Urinary bladder (tissue), 4 donors: ENCODE measurements around the gene TUBGCP6. TPM values are rescaled to one million over a fixed set of nuclear protein-coding genes. Genes with fewer than 3 reads are reported as not detected.

Experiments
- DNase-seq: peaks from one replicate; pipeline ENCODE4 v3.0.0-alpha.2; 2015; ENCODE audit errors: extremely low spot score
- H3K27ac ChIP-seq: one replicate; pipeline ENCODE4 v1.5.1; 2013; ENCODE audit warnings: low read depth, mild to moderate bottlenecking, moderate library complexity
- H3K36me3 ChIP-seq: one replicate; pipeline ENCODE4 v1.6.1; 2013; ENCODE audit warnings: mild to moderate bottlenecking, moderate library complexity; ENCODE audit not compliant: insufficient read depth
- H3K4me1 ChIP-seq: one replicate; pipeline ENCODE4 v1.6.1; 2013; ENCODE audit warnings: mild to moderate bottlenecking, moderate library complexity; ENCODE audit not compliant: insufficient read depth
- H3K4me3 ChIP-seq: one replicate; pipeline ENCODE4 v1.5.1; 2013; ENCODE audit warnings: low read depth, low read length
- WGBS: extraction: QIAGEN DNeasy Blood & Tissue Kit; methylation state at CpG from one replicate; pipeline ENCODE4 v1.1.7; 2013; 5-methylcytosine and 5-hydroxymethylcytosine counted together
- polyA plus RNA-seq: library from polyadenylated mRNA; stranded (reverse); fragments of 200-250 nt; gene quantifications from one replicate; pipeline ENCODE4 v1.2.3, GENCODE V29; 2013
- total RNA-seq: library from RNA; depleted of rRNA; stranded (reverse); fragments of >200 nt; gene quantifications from one replicate; pipeline ENCODE4 v1.2.3, GENCODE V29; 2014
- donor health status: healthy with polysubstance abuse.
- donor health status: healthy.

TUBGCP6 gene
- total and polyA plus RNA-seq, 2 donors, result 23.1 to 31.5 TPM

DNA sequence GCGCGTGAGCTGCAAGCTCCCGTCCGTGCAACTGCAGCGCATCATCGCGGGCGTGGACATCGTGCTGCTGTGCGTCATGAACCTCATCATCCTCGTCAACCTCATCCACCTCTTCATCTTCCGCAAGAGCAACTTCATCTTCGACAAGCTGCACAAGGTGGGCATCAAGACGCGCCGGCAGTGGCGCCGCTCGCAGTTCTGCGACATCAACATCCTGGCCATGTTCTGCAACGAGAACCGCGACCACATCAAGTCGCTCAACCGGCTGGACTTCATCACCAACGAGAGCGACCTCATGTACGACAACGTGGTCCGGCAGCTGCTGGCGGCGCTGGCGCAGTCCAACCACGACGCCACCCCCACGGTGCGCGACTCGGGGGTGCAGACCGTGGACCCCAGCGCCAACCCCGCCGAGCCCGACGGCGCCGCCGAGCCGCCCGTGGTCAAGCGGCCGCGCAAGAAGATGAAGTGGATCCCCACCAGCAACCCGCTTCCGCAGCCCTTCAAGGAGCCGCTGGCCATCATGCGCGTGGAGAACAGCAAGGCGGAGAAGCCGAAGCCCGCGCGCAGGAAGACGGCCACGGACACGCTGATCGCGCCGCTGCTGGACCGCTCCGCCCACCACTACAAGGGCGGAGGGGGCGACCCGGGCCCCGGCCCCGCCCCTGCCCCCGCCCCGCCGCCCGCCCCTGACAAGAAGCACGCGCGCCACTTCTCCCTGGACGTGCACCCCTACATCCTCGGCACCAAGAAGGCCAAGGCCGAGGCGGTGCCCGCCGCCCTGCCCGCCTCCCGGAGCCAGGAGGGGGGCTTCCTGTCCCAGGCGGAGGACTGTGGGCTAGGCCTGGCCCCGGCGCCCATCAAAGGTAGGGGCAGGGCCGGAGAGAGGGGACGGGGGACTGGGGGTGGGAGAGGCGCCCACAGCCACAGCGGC is 67.0 kb downstream of the TUBGCP6 start:
- no peak overlapping the region for H3K4me3 ChIP-seq
- DNase-seq, result no peak
- WGBS, result 70% methylated on average over 98 of the region's 98 CpGs
- no peaks in the 10 kb centered on the region for H3K4me1 ChIP-seq
- H3K27ac ChIP-seq, result no peak overlapping the region
- H3K36me3 ChIP-seq, result no peaks in the 10 kb centered on the region

DNA sequence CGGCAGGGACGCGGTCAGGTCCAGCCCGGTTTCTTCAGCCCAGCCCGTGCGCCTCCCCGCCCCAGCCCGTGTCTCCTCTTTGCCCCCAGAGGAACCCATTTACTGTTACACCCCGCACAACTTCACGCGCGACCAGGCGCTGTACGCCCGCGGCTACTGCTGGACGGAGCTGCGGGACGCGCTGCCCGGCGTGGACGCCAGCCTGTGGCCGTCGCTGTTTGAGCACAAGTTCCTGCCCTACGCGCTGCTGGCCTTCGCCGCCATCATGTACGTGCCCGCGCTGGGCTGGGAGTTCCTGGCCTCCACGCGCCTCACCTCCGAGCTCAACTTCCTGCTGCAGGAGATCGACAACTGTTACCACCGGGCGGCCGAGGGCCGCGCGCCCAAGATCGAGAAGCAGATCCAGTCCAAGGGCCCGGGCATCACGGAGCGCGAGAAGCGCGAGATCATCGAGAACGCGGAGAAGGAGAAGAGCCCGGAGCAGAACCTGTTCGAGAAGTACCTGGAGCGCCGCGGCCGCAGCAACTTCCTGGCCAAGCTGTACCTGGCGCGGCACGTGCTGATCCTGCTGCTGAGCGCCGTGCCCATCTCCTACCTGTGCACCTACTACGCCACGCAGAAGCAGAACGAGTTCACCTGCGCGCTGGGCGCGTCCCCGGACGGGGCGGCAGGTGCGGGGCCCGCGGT is 67.8 kb downstream of the TUBGCP6 start:
- no peak overlapping the region for H3K27ac ChIP-seq
- WGBS, result 97% methylated on average over 76 of the region's 76 CpGs
- DNase-seq, result no peak
- H3K4me3 ChIP-seq, result no peak overlapping the region
- no peaks in the 10 kb centered on the region for H3K4me1 ChIP-seq
- no peaks in the 10 kb centered on the region for H3K36me3 ChIP-seq

GRCh38 chr22:50175921-50176849 is 68.6 kb downstream of the TUBGCP6 start:
- Histone ChIP-seq H3K4me1 (no peaks in the 10 kb centered on the region), H3K27ac (no peak overlapping the region), H3K4me3 (no peak overlapping the region), H3K36me3 (no peaks in the 10 kb centered on the region)
- WGBS, result 79% methylated on average over 27 of the region's 27 CpGs
- no peak for DNase-seq

GRCh38 chr22:50175191-50175461 is 69.7 kb downstream of the TUBGCP6 start:
- Histone ChIP-seq H3K4me1 (no peaks in the 10 kb centered on the region), H3K4me3 (no peak overlapping the region), H3K36me3 (no peaks in the 10 kb centered on the region), H3K27ac (no peak overlapping the region)
- no peak for DNase-seq
- 93% methylated on average over 6 of the region's 6 CpGs for WGBS

DNA sequence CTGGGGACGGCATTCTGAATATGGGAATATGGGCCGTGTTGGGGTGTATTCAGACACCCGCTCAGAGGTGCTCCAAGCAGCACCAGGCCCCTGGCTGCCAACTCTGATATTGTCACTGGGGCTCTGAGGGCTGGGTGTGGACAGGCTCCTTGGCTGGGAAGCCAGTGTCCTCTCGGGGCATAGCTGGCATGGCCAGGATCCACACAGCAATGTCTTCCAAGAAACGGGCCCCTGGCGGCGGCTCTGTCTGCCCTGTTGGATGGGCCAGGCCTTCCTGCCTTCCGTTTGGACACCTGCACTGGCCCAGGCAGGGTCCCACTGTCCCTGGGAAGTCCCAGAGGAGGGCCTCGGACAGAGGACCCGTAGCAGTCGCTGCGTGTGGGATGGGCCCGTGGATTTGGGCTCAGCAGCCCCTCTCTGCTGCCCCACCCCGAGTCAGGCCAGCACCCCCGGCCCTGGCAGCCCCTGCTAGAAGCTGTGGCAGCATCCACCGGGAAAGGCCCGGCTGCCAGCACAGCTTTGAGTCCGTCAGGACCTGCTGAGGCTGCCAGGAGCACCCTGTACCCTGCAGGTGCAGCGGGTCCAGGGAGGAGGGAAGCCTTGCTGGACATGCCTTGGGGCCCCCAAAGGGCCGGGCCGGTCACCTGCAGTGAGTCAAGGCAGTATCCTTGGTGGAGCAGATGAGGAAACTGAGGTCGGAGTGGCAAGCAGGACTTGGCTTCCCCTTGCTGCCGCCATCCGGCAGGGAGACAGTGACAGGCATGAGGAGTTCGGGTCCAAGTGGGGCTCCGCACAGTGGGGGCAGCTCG is 70.2 kb downstream of the TUBGCP6 start:
- 87% methylated on average over 27 of the region's 27 CpGs for WGBS
- H3K27ac ChIP-seq, result no peak overlapping the region
- H3K4me1 ChIP-seq, result no peaks in the 10 kb centered on the region
- no peak for DNase-seq
- no peak overlapping the region for H3K4me3 ChIP-seq
- no peaks in the 10 kb centered on the region for H3K36me3 ChIP-seq

DNA sequence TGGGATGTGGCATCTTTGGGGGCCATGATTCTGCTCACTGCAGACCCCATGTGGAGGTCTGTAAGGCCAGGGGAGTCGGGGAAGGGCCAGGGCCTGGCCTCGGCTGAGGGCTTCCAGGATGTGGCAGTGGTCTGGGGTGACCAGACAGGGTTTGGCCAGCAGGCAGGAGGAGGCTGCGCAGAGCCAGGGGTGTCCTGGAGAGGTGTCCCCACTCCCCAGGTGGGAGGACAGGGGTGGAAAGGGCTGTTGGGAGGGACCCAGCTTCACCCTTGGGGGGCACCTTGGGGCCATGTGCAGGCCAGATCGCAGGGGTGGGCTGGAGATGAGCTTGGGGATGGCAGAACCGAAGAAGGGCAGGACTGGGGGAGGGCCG is 70.9 kb downstream of the TUBGCP6 start:
- Histone ChIP-seq H3K4me3 (no peak overlapping the region), H3K4me1 (no peaks in the 10 kb centered on the region), H3K27ac (no peak overlapping the region), H3K36me3 (no peaks in the 10 kb centered on the region)
- no peak for DNase-seq
- 93% methylated on average over 6 of the region's 6 CpGs for WGBS

GRCh38 chr22:50173311-50173982 is 71.4 kb downstream of the TUBGCP6 start:
- H3K36me3 ChIP-seq, result no peaks in the 10 kb centered on the region
- DNase-seq, result no peak
- no peak overlapping the region for H3K27ac ChIP-seq
- H3K4me3 ChIP-seq, result no peak overlapping the region
- 84% methylated on average over 26 of the region's 26 CpGs for WGBS
- H3K4me1 ChIP-seq, result no peaks in the 10 kb centered on the region

- 73% methylated on average over 13 of the region's 13 CpGs for whole genome bisulfite sequencing
- no peaks in the 10 kb centered on the region for H3K4me1 ChIP-seq
- DNase-seq, result no peak
- no peaks in the 10 kb centered on the region for H3K36me3 ChIP-seq
- H3K27ac ChIP-seq, result no peak overlapping the region
- no peak overlapping the region for H3K4me3 ChIP-seq
Observed at GRCh38 chr22:50171965-50172421, 72.8 kb downstream of the TUBGCP6 start.

- no peak for DNase-seq
- no peaks in the 10 kb centered on the region for H3K36me3 ChIP-seq
- 68% methylated on average over 15 of the region's 15 CpGs for WGBS
- H3K4me3 ChIP-seq, result no peak overlapping the region
- H3K27ac ChIP-seq, result no peak overlapping the region
- no peaks in the 10 kb centered on the region for H3K4me1 ChIP-seq
Observed at GRCh38 chr22:50171319-50171964, 73.4 kb downstream of the TUBGCP6 start.

GRCh38 chr22:50170453-50171318 is 74.1 kb downstream of the TUBGCP6 start, which contains the start of gene PANX2:
Gene PANX2 (plus strand): TSS chr22:50170731. CDS start chr22:50170731, 0 bp downstream.
- DNase-seq, result no peak
- H3K4me1 ChIP-seq, result no peaks in the 10 kb centered on the region
- no peak within 1 kb of the TSS for H3K27ac ChIP-seq
- H3K4me3 ChIP-seq, result peak within 1 kb of the TSS; percentile 65
- WGBS, result 9% methylated on average over 96 of the region's 105 CpGs
- H3K36me3 ChIP-seq, result no peaks in the 10 kb centered on the region

DNA sequence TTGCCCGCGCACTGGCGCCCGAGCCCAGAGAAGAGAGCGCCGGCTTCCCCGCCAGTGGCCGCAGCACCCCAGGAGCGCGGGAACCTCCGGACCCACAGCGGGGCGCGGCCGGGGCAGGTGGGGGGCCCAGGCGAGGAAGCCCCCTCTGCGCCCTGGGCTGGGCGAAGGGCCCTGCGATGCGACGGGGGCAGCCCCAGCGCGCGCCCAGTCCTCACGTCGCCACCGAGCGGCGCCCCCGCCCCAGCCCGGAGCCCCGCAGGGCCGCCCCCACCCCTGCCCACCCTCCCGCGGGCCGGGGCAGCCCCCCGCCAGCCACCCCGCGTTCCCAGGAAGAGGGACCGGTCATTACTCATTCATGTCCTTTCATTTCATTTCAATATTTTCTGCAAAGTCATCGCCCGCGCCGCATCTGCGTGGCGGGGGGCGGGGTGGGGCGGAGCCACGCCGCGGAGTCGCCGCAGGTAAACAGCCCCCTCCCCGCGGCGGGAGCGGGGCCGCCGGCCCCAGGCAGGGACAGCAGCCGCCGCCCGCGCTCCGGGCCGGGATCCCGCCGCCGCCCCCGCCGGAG is 75.0 kb downstream of the TUBGCP6 start:
- Histone ChIP-seq H3K4me3 (peak overlapping the region; percentile 65), H3K4me1 (no peaks in the 10 kb centered on the region), H3K36me3 (no peaks in the 10 kb centered on the region), H3K27ac (no peak overlapping the region)
- no peak for DNase-seq
- 1% methylated on average over 70 of the region's 70 CpGs for WGBS
